Measurements from ENCODE around the gene TRIM75.
A peak's percentile ranks its signal among the peaks of the same experiment; 100 is the strongest.
"Not testable (repeated sequence)": the region's sequence is repeated elsewhere in the genome, so short reads cannot be mapped to it uniquely, and the experiment has no call there.

Gene TRIM75

DNA sequence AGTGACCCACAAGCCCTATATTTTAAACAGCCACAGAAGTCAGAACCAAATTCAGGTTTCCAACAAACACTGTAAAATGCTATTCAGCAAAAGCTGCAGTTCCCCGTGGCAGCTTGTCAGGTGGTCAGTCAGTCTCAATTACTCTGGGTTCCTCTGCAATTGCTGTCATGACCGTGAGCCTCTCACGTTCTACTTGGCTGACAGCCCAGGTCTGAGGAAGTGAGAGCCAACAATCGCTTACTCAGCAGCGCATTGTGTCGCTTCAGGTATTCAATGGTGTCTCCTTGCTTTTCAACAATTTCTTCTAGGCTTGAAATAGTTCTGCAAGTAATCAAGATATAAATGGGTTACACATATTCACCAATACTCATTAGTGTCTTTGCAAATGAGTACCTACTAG is 25.8 kb downstream of the TRIM75 start:
- peak; percentile 80 for DNase-seq

DNA sequence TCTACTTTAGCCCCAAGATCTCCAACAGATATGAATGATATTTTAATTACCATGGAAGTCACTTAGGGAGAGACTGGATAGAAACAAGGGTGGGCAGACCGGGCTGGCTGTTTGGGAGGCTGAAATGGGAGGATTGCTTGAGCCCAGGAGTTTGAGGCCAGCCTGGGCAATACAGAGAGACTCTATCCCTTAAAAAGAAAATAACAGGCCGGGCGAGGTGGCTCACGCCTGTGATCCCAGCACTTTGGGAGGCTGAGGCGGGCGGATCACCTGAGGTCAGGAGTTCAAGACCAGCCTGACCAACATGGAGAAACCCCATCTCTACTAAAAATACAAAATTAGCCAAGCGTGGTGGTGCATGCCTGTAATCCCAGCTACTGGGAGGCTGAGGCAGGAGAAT is 31.1 kb downstream of the TRIM75 start:
- DNase-seq = not testable (repeated sequence)

GRCh38 chr4:165085946-165086345 is 32.3 kb downstream of the TRIM75 start:
- no peak for DNase-seq

DNA sequence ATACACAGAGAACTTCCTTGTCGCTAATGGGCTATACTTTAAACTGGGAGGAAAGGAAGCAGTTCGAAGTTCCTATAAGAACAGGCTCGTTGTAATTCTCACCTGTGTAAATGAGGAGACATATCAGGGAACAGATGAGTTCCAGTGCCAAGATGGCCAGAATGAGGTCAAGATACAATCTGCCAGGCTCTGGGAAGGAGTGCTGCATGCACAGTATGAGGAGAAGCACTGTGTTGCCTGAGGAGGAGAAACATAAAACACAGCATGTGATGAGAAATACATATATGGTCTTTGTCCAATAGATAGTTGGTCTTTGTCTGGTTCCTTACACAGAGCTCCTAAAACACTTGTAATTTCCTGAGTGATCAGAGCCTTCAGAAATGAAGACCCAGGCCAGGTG is 34.7 kb downstream of the TRIM75 start:
- DNase-seq = no peak

GRCh38 chr4:165092187-165092586 is 38.5 kb downstream of the TRIM75 start:
- not testable (repeated sequence) for DNase-seq

DNA sequence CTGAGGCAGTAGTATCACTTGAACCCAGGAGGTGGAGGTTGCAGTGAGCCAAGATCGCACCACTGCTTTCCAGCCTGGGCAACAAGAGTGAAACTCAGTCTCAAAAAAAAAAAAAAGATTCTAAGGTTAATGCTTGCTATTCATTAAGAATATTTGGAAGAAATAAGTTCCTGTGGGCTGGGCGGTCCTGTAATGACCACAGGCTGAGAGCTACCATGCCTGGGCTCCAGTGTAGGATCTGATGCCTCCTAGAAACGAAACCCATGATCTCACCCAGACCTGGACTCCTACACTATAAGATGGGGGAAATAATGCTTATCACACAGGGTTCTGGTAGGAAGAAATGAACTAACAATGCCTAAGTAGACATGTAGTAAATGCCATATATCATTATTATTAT is 41.2 kb downstream of the TRIM75 start:
- no peak for DNase-seq

GRCh38 chr4:165095291-165095690 is 41.6 kb downstream of the TRIM75 start:
- no peak for DNase-seq

- DNase-seq = no peak
These were observed 43.1 kb downstream of the TRIM75 start for GRCh38 chr4:165096776-165097175.

DNA sequence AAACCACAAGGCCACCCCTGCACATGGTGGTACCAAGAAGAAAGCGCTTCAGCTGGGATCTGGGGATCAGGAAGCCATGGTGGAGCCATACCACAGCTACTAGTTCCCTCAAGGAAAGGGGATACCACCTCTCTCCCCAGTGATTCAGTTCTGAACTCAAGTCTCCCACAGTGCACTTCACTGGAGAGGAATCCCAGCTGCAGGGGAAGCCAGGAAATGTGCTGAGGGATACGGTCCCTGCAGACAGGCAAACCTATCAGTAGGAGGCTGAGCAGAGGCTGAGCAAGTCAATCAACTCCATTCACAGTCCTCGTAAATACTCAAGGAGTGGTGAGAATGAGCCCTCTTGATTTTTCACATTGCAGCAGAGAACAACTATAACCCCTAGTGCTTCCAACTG is 48.0 kb downstream of the TRIM75 start:
- DNase-seq = no peak

DNA sequence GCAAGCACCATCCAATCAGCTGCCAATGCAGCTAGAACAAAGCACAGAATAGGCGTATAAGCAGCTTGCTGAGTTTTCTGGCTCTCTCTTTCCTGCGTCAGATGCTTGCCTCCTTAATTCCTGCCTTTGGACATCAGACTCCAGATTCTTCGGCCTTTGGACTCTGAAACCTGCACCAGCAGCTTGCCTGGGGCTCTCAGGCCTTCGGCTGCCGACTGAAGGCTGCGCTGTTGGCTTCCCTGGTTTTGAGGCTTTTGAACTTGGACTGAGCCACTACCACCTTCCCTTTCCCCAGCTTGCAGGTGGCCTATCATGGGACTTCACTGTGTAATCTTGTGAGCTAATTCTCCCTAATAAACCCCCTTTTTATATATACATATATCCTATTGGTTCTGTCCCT is 52.9 kb downstream of the TRIM75 start:
- DNase-seq = no peak

Measured in NCI-H1105 (cell line).